ENCODE results near the gene SNX11.
"Not testable (repeated sequence)": the region's sequence is repeated elsewhere in the genome, so short reads cannot be mapped to it uniquely, and the experiment has no call there.

Gene SNX11

DNA sequence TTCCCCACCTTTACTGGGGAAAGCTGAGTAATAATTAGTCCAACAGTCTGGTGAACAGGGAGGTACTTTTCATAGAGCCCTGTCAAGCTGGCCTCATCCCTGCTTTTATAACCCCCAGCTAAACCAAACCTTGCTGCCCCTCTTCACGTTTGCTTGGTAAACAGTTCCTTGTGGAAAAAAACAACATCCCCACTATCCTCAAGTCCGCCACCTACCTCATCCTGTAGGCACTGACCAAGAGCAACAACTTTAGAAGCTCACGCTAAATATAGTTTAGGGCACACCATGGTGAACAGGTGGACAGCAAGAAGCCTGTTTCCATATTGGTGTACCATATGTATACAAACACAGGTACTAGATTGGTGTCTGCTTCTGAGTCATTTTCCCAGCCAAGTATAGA, 42.9 kb upstream of the SNX11 start:
- H3K27me3 ChIP-seq (replicated peaks; ENCODE audit: control insufficient read depth, insufficient read depth, low read length) = no peaks in the 10 kb centered on the region
- no peak for TF ChIP-seq CTCF (IDR thresholded peaks at IDR 0.05; ENCODE audit: insufficient read depth, low read length, poor library complexity, severe bottlenecking)
- no peak overlapping the region for H3K4me3 ChIP-seq (replicated peaks; ENCODE audit: low read depth, low read length)
- no peak for DNase-seq (ENCODE audit: extremely low read depth, insufficient read length)
- peaks cover 14% of the 10 kb centered on the region for H3K36me3 ChIP-seq (ENCODE audit: control insufficient read depth, insufficient read depth, low read length)

GRCh38 chr17:48066192-48066591, 41.4 kb upstream of the SNX11 start:
- H3K36me3 ChIP-seq (ENCODE audit: control insufficient read depth, insufficient read depth, low read length) = peaks cover 11% of the 10 kb centered on the region
- H3K27me3 ChIP-seq (replicated peaks; ENCODE audit: control insufficient read depth, insufficient read depth, low read length) = no peaks in the 10 kb centered on the region
- TF ChIP-seq CTCF (IDR thresholded peaks at IDR 0.05; ENCODE audit: insufficient read depth, low read length, poor library complexity, severe bottlenecking) = no peak
- no peak overlapping the region for H3K4me3 ChIP-seq (replicated peaks; ENCODE audit: low read depth, low read length)
- DNase-seq (ENCODE audit: extremely low read depth, insufficient read length) = no peak

- TF ChIP-seq CTCF (IDR thresholded peaks at IDR 0.05; ENCODE audit: insufficient read depth, low read length, poor library complexity, severe bottlenecking) = no peak
- Histone ChIP-seq H3K27me3 (replicated peaks; ENCODE audit: control insufficient read depth, insufficient read depth, low read length) (no peaks in the 10 kb centered on the region), H3K36me3 (ENCODE audit: control insufficient read depth, insufficient read depth, low read length) (peaks cover 8% of the 10 kb centered on the region), H3K4me3 (replicated peaks; ENCODE audit: low read depth, low read length) (no peak overlapping the region)
- no peak for DNase-seq (ENCODE audit: extremely low read depth, insufficient read length)
Observed at GRCh38 chr17:48066656-48067055, 40.9 kb upstream of the SNX11 start.

DNA sequence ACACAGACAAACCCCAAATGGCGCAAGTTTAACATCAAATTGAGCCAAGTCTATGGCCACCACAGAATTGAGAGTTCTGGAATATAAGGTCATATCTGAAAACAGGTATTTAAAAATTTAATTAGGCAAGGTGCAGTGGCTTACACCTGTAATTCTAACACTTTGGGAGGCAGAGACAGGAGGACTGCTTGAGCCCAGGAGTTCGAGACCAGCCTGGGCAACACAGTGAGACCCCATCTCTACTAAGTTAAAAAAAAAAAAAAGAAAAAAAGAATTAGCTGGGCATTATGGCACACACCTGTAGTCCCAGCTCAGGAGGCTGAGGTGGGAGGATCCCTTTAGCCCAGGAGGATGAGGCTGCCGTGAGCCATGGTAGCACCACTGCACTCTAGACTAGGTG, 40.3 kb upstream of the SNX11 start:
- TF ChIP-seq CTCF (IDR thresholded peaks at IDR 0.05; ENCODE audit: insufficient read depth, low read length, poor library complexity, severe bottlenecking) = no peak
- peaks cover 8% of the 10 kb centered on the region for H3K36me3 ChIP-seq (ENCODE audit: control insufficient read depth, insufficient read depth, low read length)
- H3K4me3 ChIP-seq (replicated peaks; ENCODE audit: low read depth, low read length) = no peak overlapping the region
- no peaks in the 10 kb centered on the region for H3K27me3 ChIP-seq (replicated peaks; ENCODE audit: control insufficient read depth, insufficient read depth, low read length)
- DNase-seq (ENCODE audit: extremely low read depth, insufficient read length) = no peak

DNA sequence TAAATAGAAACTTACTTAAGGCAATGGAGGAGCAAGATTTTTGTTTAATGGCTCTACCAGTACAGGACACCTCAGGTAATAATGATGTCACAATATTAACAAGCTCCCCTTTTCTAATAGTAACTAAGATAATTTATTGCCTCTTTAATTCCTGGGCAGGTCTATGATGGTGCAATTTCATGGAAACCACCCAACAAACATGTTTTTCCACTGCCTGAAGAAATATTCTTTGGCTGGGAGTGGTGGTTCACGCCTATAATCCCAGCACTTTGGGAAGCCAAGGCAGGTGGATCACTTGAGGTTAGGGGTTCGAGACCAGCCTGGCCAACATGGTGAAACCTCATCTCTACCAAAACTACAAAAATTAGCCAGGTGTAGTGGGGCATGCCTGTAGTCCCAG, 39.8 kb upstream of the SNX11 start:
- not testable (repeated sequence) for H3K27me3 ChIP-seq (replicated peaks; ENCODE audit: control insufficient read depth, insufficient read depth, low read length); DNase-seq (ENCODE audit: extremely low read depth, insufficient read length); H3K4me3 ChIP-seq (replicated peaks; ENCODE audit: low read depth, low read length); H3K36me3 ChIP-seq (ENCODE audit: control insufficient read depth, insufficient read depth, low read length)

- DNase-seq (ENCODE audit: extremely low read depth, insufficient read length) = no peak
- Histone ChIP-seq H3K4me3 (replicated peaks; ENCODE audit: low read depth, low read length) (no peak overlapping the region), H3K27me3 (replicated peaks; ENCODE audit: control insufficient read depth, insufficient read depth, low read length) (no peaks in the 10 kb centered on the region), H3K36me3 (ENCODE audit: control insufficient read depth, insufficient read depth, low read length) (peaks cover 6% of the 10 kb centered on the region)
- TF ChIP-seq CTCF (IDR thresholded peaks at IDR 0.05; ENCODE audit: insufficient read depth, low read length, poor library complexity, severe bottlenecking) = peak; percentile 35
Observed at GRCh38 chr17:48068491-48068961, 39.0 kb upstream of the SNX11 start.

All from GM06990 (cell line).